ENCODE measurements around the gene PPP5C. TPM values are rescaled to one million over a fixed set of nuclear protein-coding genes. Genes with fewer than 3 reads are reported as not detected.

The PPP5C gene
- total RNA-seq, 5 donors from 2014 or later (not counting 1 experiment from before 2014, with no cell fraction given) = 40.3 to 59.7 (median 42.8) TPM

GRCh38 chr19:46386996-46387712 lies 40.3 kb downstream of the PPP5C start:
- H3K36me3 Mint-ChIP-seq = peaks cover 54% of the 10 kb centered on the region
- Histone ChIP-seq H3K27ac (ENCODE audit: low read length) (no peak overlapping the region), H3K4me1 (ENCODE audit: control insufficient read depth in 1 of 2, extremely low read depth in 1 of 2, insufficient read depth in 2 of 2, low read length in 2 of 2) (no peaks in the 10 kb centered on the region), H3K9me3 (no peaks in the 10 kb centered on the region), H3K36me3 (ENCODE audit: control insufficient read depth in 2 of 2, extremely low read depth in 1 of 2, insufficient read depth in 1 of 2, low read length in 1 of 2) (peaks cover 26 to 88% of the 10 kb centered on the region in 2 donors), H3K4me3 (ENCODE audit: control insufficient read depth in 1 of 2, extremely low read depth in 1 of 2, low read length in 1 of 2) (no peak overlapping the region), H3K27me3 (replicated peaks in 1 of 2; ENCODE audit: control insufficient read depth in 2 of 2, extremely low read depth in 1 of 2, insufficient read depth in 2 of 2, low read length in 1 of 2) (no peaks in the 10 kb centered on the region)
- no peak for ATAC-seq (replicated peaks in 1 of 4)
- H3K4me1 Mint-ChIP-seq = no peaks in the 10 kb centered on the region
- ChIA-PET POLR2A (no interaction called here), CTCF (no interaction called here)
- no peaks in the 10 kb centered on the region for H3K27me3 Mint-ChIP-seq
- DNase-seq = no peak
- H3K27ac Mint-ChIP-seq = no peak overlapping the region
- H3K4me3 Mint-ChIP-seq = no peak overlapping the region
- H3K9me3 Mint-ChIP-seq = no peaks in the 10 kb centered on the region
- 96% methylated on average over 25 of the region's 30 CpGs for WGBS (ENCODE audit: insufficient coverage)

DNA sequence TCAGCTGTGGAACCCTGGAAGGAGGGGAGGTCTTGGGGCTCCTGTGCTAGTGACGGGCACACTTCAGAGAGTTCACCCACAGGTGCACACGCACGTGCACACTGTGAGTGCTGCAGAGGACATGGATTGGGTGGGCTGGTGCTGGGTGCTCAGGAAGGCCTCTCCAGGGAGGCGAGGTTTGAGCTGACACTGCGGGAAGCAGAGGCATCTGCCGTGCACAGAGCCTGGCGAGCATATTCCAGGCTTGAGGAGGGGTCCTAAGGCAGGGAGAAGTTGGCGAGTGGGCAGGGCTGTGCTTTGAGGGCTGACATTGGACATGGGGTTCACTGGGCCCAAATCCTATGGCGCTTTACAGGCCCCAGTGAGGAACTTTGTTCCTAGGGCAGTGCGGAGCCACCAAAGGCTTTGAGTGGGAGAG lies 40.8 kb downstream of the PPP5C start:
- H3K36me3 Mint-ChIP-seq = peaks cover 52% of the 10 kb centered on the region
- H3K36me3 ChIP-seq (ENCODE audit: control insufficient read depth in 2 of 2, extremely low read depth in 1 of 2, insufficient read depth in 1 of 2, low read length in 1 of 2) = peaks cover 29 to 82% of the 10 kb centered on the region in 2 donors
- CTCF ChIA-PET = no interaction called here

DNA sequence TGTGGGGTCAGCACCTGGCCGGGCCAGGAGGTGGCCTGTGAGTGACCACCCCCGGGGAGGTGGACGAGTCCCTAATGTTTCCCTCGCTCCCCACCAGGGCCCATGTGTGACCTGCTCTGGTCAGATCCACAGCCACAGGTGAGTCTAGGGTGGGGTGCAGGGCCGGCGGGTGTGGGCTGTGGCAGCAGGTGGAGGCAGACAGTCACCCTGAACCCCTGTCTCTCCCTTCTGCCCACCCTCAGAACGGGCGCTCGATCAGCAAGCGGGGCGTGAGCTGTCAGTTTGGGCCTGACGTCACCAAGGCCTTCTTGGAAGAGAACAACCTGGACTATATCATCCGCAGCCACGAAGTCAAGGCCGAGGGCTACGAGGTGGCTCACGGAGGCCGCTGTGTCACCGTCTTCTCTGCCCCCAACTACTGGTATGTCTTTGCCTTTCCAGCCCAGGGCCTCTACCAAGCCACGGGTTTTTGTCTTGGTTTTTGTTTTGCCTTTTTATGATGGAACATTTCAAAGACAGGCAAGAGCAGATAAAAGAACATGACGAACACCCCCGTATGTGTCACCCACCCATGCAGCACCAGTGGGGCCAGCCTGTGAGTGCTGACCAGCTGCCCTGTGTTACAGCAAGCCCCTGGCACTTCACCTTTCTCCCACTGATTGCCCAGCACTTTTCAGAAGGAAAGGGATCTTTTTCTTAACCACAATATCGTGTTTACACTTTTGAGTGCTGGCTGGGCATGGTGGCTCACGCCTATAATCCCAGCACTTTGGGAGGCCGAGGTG lies 41.6 kb downstream of the PPP5C start:
- Mint-ChIP-seq H3K4me3 (no peak overlapping the region), H3K27me3 (no peaks in the 10 kb centered on the region), H3K9me3 (no peaks in the 10 kb centered on the region), H3K27ac (no peak overlapping the region), H3K36me3 (peaks cover 53% of the 10 kb centered on the region), H3K4me1 (peaks cover 3 to 7% (median 5%) of the 10 kb centered on the region in 3 donors)
- WGBS (ENCODE audit: insufficient coverage) = 97% methylated on average over 14 of the region's 25 CpGs
- DNase-seq (no peak), ATAC-seq (replicated peaks in 1 of 4) (no peak)
- H3K36me3 ChIP-seq (ENCODE audit: control insufficient read depth in 2 of 2, extremely low read depth in 1 of 2, insufficient read depth in 1 of 2, low read length in 1 of 2) = peaks cover 29 to 78% of the 10 kb centered on the region in 2 donors
- H3K27me3 ChIP-seq (replicated peaks in 1 of 2; ENCODE audit: control insufficient read depth in 2 of 2, extremely low read depth in 1 of 2, insufficient read depth in 2 of 2, low read length in 1 of 2) = no peaks in the 10 kb centered on the region
- H3K9me3 ChIP-seq = no peaks in the 10 kb centered on the region
- no peak overlapping the region for H3K4me3 ChIP-seq (ENCODE audit: control insufficient read depth in 1 of 2, extremely low read depth in 1 of 2, low read length in 1 of 2)
- ChIA-PET CTCF (no interaction called here), POLR2A (no interaction called here)
- no peak overlapping the region for H3K27ac ChIP-seq (ENCODE audit: low read length)
- H3K4me1 ChIP-seq (ENCODE audit: control insufficient read depth in 1 of 2, extremely low read depth in 1 of 2, insufficient read depth in 2 of 2, low read length in 2 of 2) = no peaks in the 10 kb centered on the region

More for the DNA sequence above, 40.8 kb downstream of the PPP5C start:
- no peak for ATAC-seq (replicated peaks in 1 of 4)
- Histone ChIP-seq H3K4me1 (ENCODE audit: control insufficient read depth in 1 of 2, extremely low read depth in 1 of 2, insufficient read depth in 2 of 2, low read length in 2 of 2) (no peaks in the 10 kb centered on the region), H3K27me3 (replicated peaks in 1 of 2; ENCODE audit: control insufficient read depth in 2 of 2, extremely low read depth in 1 of 2, insufficient read depth in 2 of 2, low read length in 1 of 2) (no peaks in the 10 kb centered on the region), H3K4me3 (ENCODE audit: control insufficient read depth in 1 of 2, extremely low read depth in 1 of 2, low read length in 1 of 2) (no peak overlapping the region), H3K27ac (ENCODE audit: low read length) (no peak overlapping the region), H3K9me3 (no peaks in the 10 kb centered on the region)
- Mint-ChIP-seq H3K27ac (no peak overlapping the region), H3K4me3 (no peak overlapping the region), H3K9me3 (no peaks in the 10 kb centered on the region), H3K4me1 (peaks cover 3 to 4% (median 4%) of the 10 kb centered on the region in 3 donors), H3K27me3 (no peaks in the 10 kb centered on the region)
- WGBS (ENCODE audit: insufficient coverage) = 95% methylated on average over 10 of the region's 10 CpGs
- DNase-seq = no peak
- POLR2A ChIA-PET = no interaction called here

DNA sequence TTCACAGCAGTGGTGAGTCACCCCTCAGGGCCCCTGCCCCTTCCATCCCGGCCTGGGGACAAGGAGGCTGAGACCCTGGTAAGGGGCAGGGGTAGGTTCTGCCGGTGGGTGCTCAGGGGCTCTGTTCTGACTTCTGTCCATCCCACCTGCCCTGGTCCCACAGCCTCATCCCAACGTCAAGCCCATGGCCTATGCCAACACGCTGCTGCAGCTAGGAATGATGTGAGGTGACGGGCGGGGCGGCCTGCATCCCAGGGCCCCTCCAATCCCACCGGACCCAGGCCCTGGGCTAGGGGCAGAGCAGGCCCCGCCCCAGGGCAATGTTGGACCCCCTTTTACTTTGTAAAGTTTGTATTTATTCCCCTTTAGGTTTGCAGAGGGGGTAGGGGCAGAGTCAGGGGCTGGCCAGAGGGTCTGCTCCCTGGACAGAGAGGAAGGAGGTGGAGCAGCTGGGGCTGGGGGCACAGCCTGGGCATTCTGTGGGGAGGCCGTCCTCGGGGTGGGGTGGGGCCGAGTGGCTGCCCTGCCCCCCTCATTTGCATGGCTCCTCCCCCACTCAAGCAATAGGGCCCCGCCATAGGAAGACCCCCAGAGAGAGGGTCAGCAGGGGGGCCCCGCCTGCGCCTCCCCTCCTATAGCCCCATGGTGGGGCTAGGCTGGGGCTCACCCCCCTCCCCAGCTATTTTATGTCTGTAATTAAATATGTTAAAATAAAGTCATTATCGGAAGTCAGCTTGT lies 43.4 kb downstream of the PPP5C start:
- peaks cover 24 to 63% of the 10 kb centered on the region in 2 donors for H3K36me3 ChIP-seq (ENCODE audit: control insufficient read depth in 2 of 2, extremely low read depth in 1 of 2, insufficient read depth in 1 of 2, low read length in 1 of 2)
- no peak overlapping the region for H3K27ac Mint-ChIP-seq
- POLR2A ChIA-PET = no interaction called here

GRCh38 chr19:46390866-46391265 lies 44.0 kb downstream of the PPP5C start:
- Mint-ChIP-seq H3K27ac (no peak overlapping the region), H3K4me3 (no peak overlapping the region), H3K27me3 (no peaks in the 10 kb centered on the region), H3K36me3 (peaks cover 42% of the 10 kb centered on the region), H3K9me3 (no peaks in the 10 kb centered on the region), H3K4me1 (peaks cover 5 to 11% (median 10%) of the 10 kb centered on the region in 3 donors)
- Histone ChIP-seq H3K4me1 (ENCODE audit: control insufficient read depth in 1 of 2, extremely low read depth in 1 of 2, insufficient read depth in 2 of 2, low read length in 2 of 2) (no peaks in the 10 kb centered on the region), H3K27me3 (replicated peaks in 1 of 2; ENCODE audit: control insufficient read depth in 2 of 2, extremely low read depth in 1 of 2, insufficient read depth in 2 of 2, low read length in 1 of 2) (no peaks in the 10 kb centered on the region), H3K4me3 (ENCODE audit: control insufficient read depth in 1 of 2, extremely low read depth in 1 of 2, low read length in 1 of 2) (no peak overlapping the region), H3K36me3 (ENCODE audit: control insufficient read depth in 2 of 2, extremely low read depth in 1 of 2, insufficient read depth in 1 of 2, low read length in 1 of 2) (peaks cover 24 to 62% of the 10 kb centered on the region in 2 donors), H3K27ac (ENCODE audit: low read length) (no peak overlapping the region), H3K9me3 (no peaks in the 10 kb centered on the region)
- POLR2A ChIA-PET = no interaction called here
- CTCF ChIA-PET = interaction anchor here in 1 of 2 donors (0.7 kb wide), 1 partner anchor 121 kb away, joined by 3 read pairs; no protein-coding TSS in a partner anchor
- ATAC-seq (replicated peaks in 1 of 4) = no peak
- WGBS (ENCODE audit: insufficient coverage) = 96% methylated on average over 18 of the region's 18 CpGs
- no peak for DNase-seq

More for the DNA sequence above, 43.4 kb downstream of the PPP5C start:
- CTCF ChIA-PET = no interaction called here
- Mint-ChIP-seq H3K4me3 (no peak overlapping the region), H3K36me3 (peaks cover 42% of the 10 kb centered on the region), H3K9me3 (no peaks in the 10 kb centered on the region), H3K27me3 (no peaks in the 10 kb centered on the region), H3K4me1 (peaks cover 3 to 11% (median 9%) of the 10 kb centered on the region in 3 donors)
- Histone ChIP-seq H3K27ac (ENCODE audit: low read length) (no peak overlapping the region), H3K27me3 (replicated peaks in 1 of 2; ENCODE audit: control insufficient read depth in 2 of 2, extremely low read depth in 1 of 2, insufficient read depth in 2 of 2, low read length in 1 of 2) (no peaks in the 10 kb centered on the region), H3K9me3 (no peaks in the 10 kb centered on the region), H3K4me1 (ENCODE audit: control insufficient read depth in 1 of 2, extremely low read depth in 1 of 2, insufficient read depth in 2 of 2, low read length in 2 of 2) (no peaks in the 10 kb centered on the region), H3K4me3 (ENCODE audit: control insufficient read depth in 1 of 2, extremely low read depth in 1 of 2, low read length in 1 of 2) (no peak overlapping the region)
- DNase-seq = no peak
- 94% methylated on average over 6 of the region's 16 CpGs for WGBS (ENCODE audit: insufficient coverage)
- peak in 1 of 4 experiments; percentile 31 for ATAC-seq (replicated peaks in 1 of 4)

Data from T-cell (primary cell).